Measurements from ENCODE around the gene EFNA5.

DNA sequence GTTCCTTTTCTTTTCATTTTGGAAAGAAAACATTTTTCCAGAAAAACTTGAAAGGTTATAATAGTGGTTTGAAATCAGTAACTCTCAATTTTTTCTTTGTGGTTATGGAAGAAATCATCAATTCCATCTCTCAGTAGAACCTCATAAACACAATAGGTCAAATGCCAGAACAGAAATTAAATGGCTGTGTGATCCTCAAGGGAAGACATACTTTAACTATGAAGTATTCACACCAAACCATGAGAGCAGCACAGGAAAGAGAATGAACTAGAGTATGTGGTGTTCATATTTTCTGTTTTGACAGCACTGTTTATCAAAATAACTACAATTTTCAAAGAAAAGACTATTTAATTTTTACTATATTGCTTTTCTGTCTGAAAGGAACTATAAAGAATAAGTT, 29.7 kb upstream of the EFNA5 start:
- TF ChIP-seq YY1 (IDR thresholded peaks at IDR 0.05; ENCODE audit: low read depth) (no peak), TEAD4 (IDR thresholded peaks at IDR 0.05; ENCODE audit: borderline replicate concordance, insufficient read depth) (no peak)

All from SK-N-SH (cell line).